Activated naive CD8-positive, alpha-beta T cell treated with anti-CD3 and anti-CD28 coated beads, Interleukin-2, amount 50 U/mL, for 16 hours (primary cell): ENCODE measurements around the gene ERI3.

Experiments
- DNase-seq: peaks from one replicate; pipeline ENCODE4 v3.0.0-alpha.2; 2020; ENCODE audit warnings: low read depth, low spot score

ERI3 gene

GRCh38 chr1:44316231-44316759 lies 38.8 kb downstream of the ERI3 start:
- no peak for DNase-seq

- DNase-seq = no peak
Observed at GRCh38 chr1:44315521-44315920, 39.5 kb downstream of the ERI3 start.

DNA sequence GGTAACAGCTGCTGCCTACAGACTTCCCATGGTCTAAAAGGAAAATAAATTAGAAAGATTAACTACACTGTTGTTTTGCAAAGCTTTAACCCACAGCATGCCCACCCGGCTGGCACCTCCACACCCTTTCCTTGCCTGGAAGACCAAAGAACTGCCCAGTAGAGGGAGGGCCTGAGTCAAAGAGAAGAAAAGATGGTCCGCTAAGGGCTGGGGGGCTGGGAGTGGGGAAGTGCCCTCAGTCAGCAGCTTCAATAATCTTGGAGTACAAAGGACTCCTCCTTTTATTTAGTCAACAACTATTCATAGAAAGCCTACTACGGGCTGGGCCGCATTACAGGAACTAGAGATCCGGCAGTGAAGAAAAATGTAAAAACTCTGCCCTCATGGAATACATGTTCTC lies 40.6 kb downstream of the ERI3 start:
- no peak for DNase-seq

DNA sequence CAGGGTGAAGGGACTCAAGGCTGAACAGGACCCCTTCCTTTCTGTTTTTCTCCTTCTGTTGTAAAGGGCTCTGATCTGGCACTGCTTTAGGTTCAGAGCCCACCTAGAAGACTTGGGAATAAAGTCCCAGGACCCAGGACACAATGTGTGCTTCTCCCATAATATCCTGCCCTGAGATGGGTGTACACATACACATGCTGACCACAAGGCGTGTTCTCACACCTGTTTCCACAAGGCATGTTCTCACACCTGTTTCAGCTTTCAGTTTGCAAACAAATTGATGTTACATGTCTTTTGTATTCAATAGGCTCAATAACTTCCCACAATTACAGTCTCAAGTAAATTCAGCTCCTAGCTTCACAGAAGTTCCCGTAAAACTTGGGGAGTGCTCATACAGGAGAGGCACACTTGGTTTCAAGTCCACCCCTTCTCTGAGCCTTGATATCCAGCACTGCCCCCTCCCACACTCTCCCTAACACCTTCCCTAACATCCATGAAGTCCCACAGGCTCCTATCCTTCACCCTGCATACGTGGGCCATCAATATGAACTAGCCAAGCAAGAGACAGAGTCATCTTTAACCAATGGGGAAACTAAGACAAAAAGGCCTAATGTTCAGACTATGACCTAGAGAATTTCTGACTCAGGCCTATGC lies 41.7 kb downstream of the ERI3 start:
- no peak for DNase-seq

DNA sequence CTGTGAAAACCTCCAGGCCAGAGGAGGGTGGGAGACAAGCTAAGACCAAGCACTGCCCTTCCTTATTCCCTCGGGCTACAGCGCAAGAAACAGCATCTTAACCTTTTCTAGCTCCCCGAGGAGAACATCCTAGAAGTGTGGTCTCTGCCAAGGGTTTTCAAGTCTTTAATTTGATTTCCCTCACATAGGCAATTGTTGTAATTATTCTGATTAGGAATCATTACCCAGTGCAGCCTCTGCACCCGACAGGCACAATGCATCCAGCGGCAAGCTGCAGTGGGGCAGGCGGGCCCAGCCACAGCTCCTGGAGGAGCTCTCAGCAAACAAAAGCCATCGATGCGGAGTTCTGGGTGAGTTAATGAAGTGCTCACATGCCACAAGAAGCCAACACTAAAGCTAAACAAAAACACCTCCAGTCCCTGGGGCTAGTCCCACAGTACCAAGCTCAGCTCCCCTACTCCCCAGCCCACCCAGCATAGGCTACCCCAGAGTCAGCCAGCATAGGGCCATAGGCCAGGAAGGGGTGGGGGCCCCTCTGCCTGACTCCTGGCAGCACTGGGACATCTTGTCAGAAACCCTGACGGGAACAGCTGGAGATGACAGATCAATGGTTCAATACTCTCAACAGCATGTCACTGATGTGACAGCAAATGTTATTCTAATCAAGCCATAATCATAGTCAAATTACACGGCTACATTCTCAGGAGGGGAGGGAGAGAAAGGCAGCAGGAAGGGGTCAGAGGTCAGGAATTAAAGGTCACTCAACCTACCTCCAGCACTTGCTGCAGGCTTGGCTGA lies 42.5 kb downstream of the ERI3 start:
- no peak for DNase-seq

GRCh38 chr1:44310006-44310405 lies 45.1 kb downstream of the ERI3 start:
- no peak for DNase-seq

- DNase-seq = no peak
Observed at GRCh38 chr1:44305962-44306422, 49.1 kb downstream of the ERI3 start.

- no peak for DNase-seq
Observed at GRCh38 chr1:44303532-44303931, 51.5 kb downstream of the ERI3 start.

GRCh38 chr1:44302541-44302940 lies 52.5 kb downstream of the ERI3 start:
- DNase-seq = no peak

DNA sequence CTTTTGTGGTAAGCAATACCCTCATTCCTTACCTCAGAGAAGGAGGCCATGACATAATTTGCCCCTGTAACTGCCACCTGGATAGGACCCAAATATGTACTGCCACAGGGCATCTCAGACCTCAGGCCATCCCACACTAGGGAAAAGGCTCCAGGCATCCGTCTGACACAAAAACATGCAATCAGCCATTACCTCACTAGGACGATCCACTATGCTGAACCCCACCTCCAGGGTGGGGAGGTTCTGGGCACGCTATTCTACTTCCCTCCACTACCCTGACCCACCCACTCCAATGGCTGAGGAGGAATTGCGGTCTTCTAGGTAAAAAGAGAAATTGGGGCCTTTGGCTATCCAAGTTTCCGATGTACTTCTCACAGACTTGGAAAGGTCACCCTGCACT lies 53.6 kb downstream of the ERI3 start:
- DNase-seq = no peak

DNA sequence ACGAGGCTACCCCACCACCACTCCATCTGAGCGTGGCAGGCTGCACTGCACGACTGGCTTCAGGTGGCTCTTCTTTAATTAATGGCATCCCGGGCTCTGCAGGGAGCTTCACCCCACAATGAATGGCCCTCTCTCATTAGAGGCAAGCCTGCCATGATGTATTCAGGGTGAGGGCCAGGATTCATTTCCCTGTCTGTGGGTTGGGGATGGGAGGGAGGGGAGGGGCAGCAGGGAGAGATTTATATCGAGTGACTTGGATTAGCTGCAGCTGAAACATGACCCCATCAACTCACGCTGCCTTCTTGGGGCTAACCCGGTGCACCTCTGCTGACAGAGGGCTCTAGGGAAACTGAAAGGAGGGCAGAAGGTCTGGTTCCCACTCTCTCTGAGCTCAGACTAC lies 54.2 kb downstream of the ERI3 start:
- DNase-seq = no peak

GRCh38 chr1:44297695-44298400 lies 57.2 kb downstream of the ERI3 start:
- DNase-seq = no peak

- no peak for DNase-seq
Observed at GRCh38 chr1:44296806-44297205, 58.3 kb downstream of the ERI3 start.

GRCh38 chr1:44296086-44296485 lies 59.0 kb downstream of the ERI3 start:
- DNase-seq = no peak

DNA sequence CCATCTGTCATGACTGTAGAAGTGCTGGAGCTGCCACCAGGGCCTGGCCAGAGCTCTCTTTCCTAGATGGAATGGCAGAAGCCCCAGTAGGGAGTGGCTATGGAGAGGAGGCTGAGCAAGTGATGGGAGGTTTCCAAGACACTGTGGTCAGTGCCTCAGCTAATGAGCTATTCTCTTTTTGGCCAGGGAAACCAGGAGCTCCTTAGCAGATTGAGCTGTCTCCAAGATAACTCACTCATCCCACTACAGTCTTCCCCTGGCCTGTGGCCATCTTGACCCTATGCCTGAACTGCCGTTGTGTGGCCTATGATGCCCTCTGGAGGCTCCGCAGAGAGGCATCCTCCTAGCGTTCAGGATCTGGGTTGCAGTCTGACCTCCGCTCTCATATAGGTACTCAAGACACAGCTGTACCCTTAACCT lies 60.5 kb downstream of the ERI3 start:
- DNase-seq = no peak

- no peak for DNase-seq
Observed at GRCh38 chr1:44293761-44294315, 61.2 kb downstream of the ERI3 start.

DNA sequence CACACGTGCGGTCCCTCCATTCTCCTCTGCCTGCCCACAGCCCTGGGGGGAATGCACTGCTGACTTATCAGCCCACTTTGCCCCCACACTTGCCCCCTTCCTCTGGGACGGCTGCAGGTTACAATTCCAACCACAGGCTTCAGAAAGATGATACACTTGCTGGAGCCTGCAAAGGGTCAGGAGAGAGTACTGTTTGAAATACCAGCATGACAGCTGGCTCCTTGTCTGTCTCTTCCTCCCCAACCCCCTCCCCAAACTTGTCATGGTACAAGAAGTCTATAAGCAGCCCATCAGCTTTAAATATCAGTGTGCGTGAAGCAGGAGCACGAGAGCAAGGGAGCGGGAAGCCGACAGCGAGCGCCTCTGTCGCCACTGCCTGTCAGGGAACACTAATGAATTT lies 62.4 kb downstream of the ERI3 start:
- no peak for DNase-seq

- no peak for DNase-seq
Observed at GRCh38 chr1:44290250-44291094, 64.6 kb downstream of the ERI3 start.

DNA sequence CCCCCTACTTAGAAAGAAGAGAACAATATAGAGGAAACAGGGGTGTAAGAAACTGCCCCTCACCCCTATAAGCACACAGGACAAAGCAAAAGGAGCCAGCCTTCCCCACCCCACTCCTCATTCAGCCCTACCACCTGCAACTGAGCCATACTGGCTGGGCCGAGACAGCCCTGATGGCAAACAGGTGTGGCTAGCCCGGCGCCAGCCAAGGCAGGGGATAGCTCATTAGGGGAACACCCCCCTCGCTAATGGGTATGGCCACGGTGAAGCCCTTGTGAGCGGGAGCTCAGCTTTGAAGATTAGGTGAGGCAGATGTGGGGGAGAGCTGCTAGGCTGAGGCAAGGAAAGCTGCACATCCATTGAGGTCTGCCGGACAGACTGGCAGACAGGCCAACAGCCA lies 65.5 kb downstream of the ERI3 start:
- DNase-seq = no peak

DNA sequence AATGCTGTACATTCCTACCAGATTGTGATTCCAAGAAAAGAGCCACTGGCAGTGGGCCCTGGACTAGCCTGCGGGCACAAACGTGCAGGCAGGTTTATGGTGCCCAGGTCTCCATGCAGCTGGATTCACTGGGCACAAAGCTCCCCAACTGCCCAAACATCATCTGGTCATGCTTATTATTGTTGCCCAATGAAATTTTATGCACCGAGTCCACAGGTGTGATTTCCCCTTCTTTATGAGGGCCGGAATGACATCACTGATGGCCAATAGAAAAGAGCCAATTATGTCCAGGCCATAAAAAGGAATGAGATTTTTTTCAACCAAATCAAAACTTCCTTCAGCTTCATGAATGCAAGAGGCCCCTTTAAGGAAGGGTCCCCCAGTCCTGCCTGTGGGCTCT lies 66.2 kb downstream of the ERI3 start:
- DNase-seq = no peak

GRCh38 chr1:44284184-44284583 lies 70.9 kb downstream of the ERI3 start:
- DNase-seq = no peak
